Fibroblast of pulmonary artery (primary cell): ENCODE results near the gene FCAMR.

Source experiments
- DNase-seq: peaks from one replicate; pipeline ENCODE4 v3.0.0-alpha.2; 2010; ENCODE audit warnings: low read depth
- H3K4me3 ChIP-seq: replicated peaks from 2 replicates; pipeline ENCODE4 v1.5.1; 2011; ENCODE audit warnings: low read depth, mild to moderate bottlenecking, control low read depth, low read length, moderate library complexity
- CTCF ChIP-seq: IDR thresholded peaks from 2 replicates; pipeline ENCODE4 v1.5.1; 2011; ENCODE audit warnings: mild to moderate bottlenecking, control low read depth, low read length, inconsistent platforms; ENCODE audit errors: missing control alignments

Gene FCAMR

GRCh38 chr1:206945779-206946178 lies 24.5 kb downstream of the FCAMR start:
- TF ChIP-seq CTCF = no peak
- DNase-seq = no peak
- H3K4me3 ChIP-seq = no peak overlapping the region

GRCh38 chr1:206944703-206945102 lies 25.6 kb downstream of the FCAMR start:
- H3K4me3 ChIP-seq = no peak overlapping the region
- no peak for DNase-seq
- TF ChIP-seq CTCF = no peak

- no peak for TF ChIP-seq CTCF
- DNase-seq = no peak
- no peak overlapping the region for H3K4me3 ChIP-seq
Measured at GRCh38 chr1:206941766-206942418, 28.4 kb downstream of the FCAMR start.

GRCh38 chr1:206940588-206940936 lies 29.7 kb downstream of the FCAMR start:
- no peak overlapping the region for H3K4me3 ChIP-seq
- no peak for TF ChIP-seq CTCF
- DNase-seq = no peak

- no peak overlapping the region for H3K4me3 ChIP-seq
- no peak for DNase-seq
- no peak for TF ChIP-seq CTCF
Measured at GRCh38 chr1:206939841-206940587, 30.2 kb downstream of the FCAMR start.

GRCh38 chr1:206939131-206939530 lies 31.1 kb downstream of the FCAMR start:
- TF ChIP-seq CTCF = no peak
- H3K4me3 ChIP-seq = no peak overlapping the region
- no peak for DNase-seq

- DNase-seq = no peak
- TF ChIP-seq CTCF = no peak
- H3K4me3 ChIP-seq = no peak overlapping the region
Measured at GRCh38 chr1:206937425-206937824, 32.8 kb downstream of the FCAMR start.
